Thyroid gland (tissue), 4 donors: ENCODE measurements around the gene KAZN.

Experiments
- POLR2A ChIP-seq, 2 donors: fragments of 450-650 bp; IDR thresholded peaks; one replicate each; pipeline ENCODE4 v1.6.1; 2017; ENCODE audit warnings: antibody characterized with exemption in 2 of 2, mild to moderate bottlenecking in 2 of 2, moderate library complexity in 1 of 2
- TF ChIP-seq, protein P1 (sequence below), 6 experiments: fragments of 200-600 bp in 3 of 6; fragments of 450-650 bp in 3 of 6; sonication (generic) in 3 of 6; IDR thresholded peaks; one replicate each; pipeline ENCODE4 v1.5.1; 2016 to 2019; ENCODE audit warnings: antibody characterized with exemption in 6 of 6, mild to moderate bottlenecking in 2 of 6, inconsistent platforms in 1 of 6, moderate library complexity in 1 of 6

GRCh38 chr1:14955402-14955801 is 356.9 kb downstream of the KAZN start:
- TF ChIP-seq, protein P1, sequence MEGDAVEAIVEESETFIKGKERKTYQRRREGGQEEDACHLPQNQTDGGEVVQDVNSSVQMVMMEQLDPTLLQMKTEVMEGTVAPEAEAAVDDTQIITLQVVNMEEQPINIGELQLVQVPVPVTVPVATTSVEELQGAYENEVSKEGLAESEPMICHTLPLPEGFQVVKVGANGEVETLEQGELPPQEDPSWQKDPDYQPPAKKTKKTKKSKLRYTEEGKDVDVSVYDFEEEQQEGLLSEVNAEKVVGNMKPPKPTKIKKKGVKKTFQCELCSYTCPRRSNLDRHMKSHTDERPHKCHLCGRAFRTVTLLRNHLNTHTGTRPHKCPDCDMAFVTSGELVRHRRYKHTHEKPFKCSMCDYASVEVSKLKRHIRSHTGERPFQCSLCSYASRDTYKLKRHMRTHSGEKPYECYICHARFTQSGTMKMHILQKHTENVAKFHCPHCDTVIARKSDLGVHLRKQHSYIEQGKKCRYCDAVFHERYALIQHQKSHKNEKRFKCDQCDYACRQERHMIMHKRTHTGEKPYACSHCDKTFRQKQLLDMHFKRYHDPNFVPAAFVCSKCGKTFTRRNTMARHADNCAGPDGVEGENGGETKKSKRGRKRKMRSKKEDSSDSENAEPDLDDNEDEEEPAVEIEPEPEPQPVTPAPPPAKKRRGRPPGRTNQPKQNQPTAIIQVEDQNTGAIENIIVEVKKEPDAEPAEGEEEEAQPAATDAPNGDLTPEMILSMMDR (IDR thresholded peaks at IDR 0.05): no peak
- no peak for TF ChIP-seq POLR2A (IDR thresholded peaks at IDR 0.05)
